ENCODE data around the gene SIAH1.

GRCh38 chr16:48350736-48351135, 34.5 kb downstream of the SIAH1 start:
- no peak for TF ChIP-seq CTCF (IDR thresholded peaks at IDR 0.05; ENCODE audit: insufficient read depth, low read depth, low read length)
- TF ChIP-seq EZH2 (IDR thresholded peaks at IDR 0.05; ENCODE audit: insufficient read depth, low read length) = no peak
